K562 (cell line): ENCODE data around the gene GLDC. TPM values are rescaled to one million over a fixed set of nuclear protein-coding genes. Genes with fewer than 3 reads are reported as not detected.

Experiments used
- ATAC-seq: fragments of 200-7000 bp; cut with Tn5 transposase; 3 replicates; pipeline ENCODE4 v1.9.1; 2020; ENCODE audit warnings: moderate library complexity
- BruUV-seq: library from RNA; stranded (reverse); fragments of 400-500 nt; replicated peaks from 2 replicates; lab custom pipeline; 2021; lab: Mats Ljungman, UMichigan
- CTCF ChIA-PET: fragments of 300-600 bp; formaldehyde crosslinking; extraction: SDS; loops from one replicate; lab custom pipeline; 2021; ENCODE audit warnings: low intra/inter-chr PET ratio; lab: Yijun Ruan, JAX
- POLR2A ChIA-PET: fragments of 300-600, 350-650 bp; sonication (Branson Sonifier 250); formaldehyde crosslinking; extraction: SDS; loops from one replicate; lab custom pipeline; 2021; ENCODE audit warnings: antibody characterized with exemption, inconsistent platforms; lab: Yijun Ruan, JAX
- DNase-seq, 4 experiments: peaks; one replicate each; pipeline versions ENCODE4 v3.0.0 to v3.0.0-alpha.2; 2011 to 2018; ENCODE audit warnings: low spot score in 3 of 4, mixed read lengths in 3 of 4; ENCODE audit errors: extremely low read depth in 1 of 4
- FAIRE-seq: peaks from 2 replicates; lab custom pipeline; 2011; peaks lifted over from hg19 to GRCh38; lab: Jason Lieb, UNC
- H2AFZ ChIP-seq: 2 replicates; pipeline ENCODE4 v1.6.0; 2011; ENCODE audit warnings: low read depth, low read length, control low read depth, inconsistent platforms
- H3K27ac ChIP-seq: fragments of 200-600 bp; 3 replicates; pipeline ENCODE4 v1.8.0; 2011; ENCODE audit warnings: low read depth, mild to moderate bottlenecking, control low read depth, inconsistent platforms, low read length, moderate library complexity, mixed read lengths; ENCODE audit errors: extremely low read depth
- H3K27me3 ChIP-seq, 2 experiments: fragments of 300-600 bp in 1 of 2; 2 replicates in 1 of 2; 3 replicates in 1 of 2; pipeline versions ENCODE4 v1.6.0 to v1.8.0; 2011; ENCODE audit warnings: inconsistent platforms in 2 of 2, low read length in 2 of 2, mild to moderate bottlenecking in 1 of 2, mixed read lengths in 1 of 2, moderate library complexity in 1 of 2; ENCODE audit not compliant: control insufficient read depth in 2 of 2, insufficient read depth in 2 of 2
- H3K36me3 ChIP-seq: fragments of 300-600 bp; 3 replicates; pipeline ENCODE4 v1.8.0; 2011; ENCODE audit warnings: mild to moderate bottlenecking, low read length, inconsistent platforms; ENCODE audit not compliant: control insufficient read depth, insufficient read depth
- H3K4me1 ChIP-seq, 2 experiments: fragments of 200-600 bp in 1 of 2; replicated peaks in 1 of 2; 2 replicates in 1 of 2; 3 replicates in 1 of 2; pipeline versions ENCODE4 v1.5.1 to v1.8.0; 2011; ENCODE audit warnings: inconsistent platforms in 2 of 2, low read length in 2 of 2, mild to moderate bottlenecking in 1 of 2, mixed read lengths in 1 of 2, moderate library complexity in 1 of 2; ENCODE audit not compliant: control insufficient read depth in 2 of 2, insufficient read depth in 2 of 2
- H3K4me2 ChIP-seq: 2 replicates; pipeline ENCODE4 v1.6.1; 2011; ENCODE audit warnings: low read length, control low read depth, inconsistent platforms, mixed read lengths; ENCODE audit not compliant: insufficient read depth
- H3K4me3 ChIP-seq: fragments of 200-600 bp; sonication (generic), shearing (Covaris generic); 2 replicates; pipeline ENCODE4 v1.5.1; 2016; ENCODE audit warnings: control low read depth, inconsistent platforms
- H3K79me2 ChIP-seq: fragments of 200-600 bp; 3 replicates; pipeline ENCODE4 v1.8.0; 2011; ENCODE audit warnings: low read length, inconsistent platforms; ENCODE audit not compliant: control insufficient read depth, insufficient read depth
- H3K9ac ChIP-seq, 2 experiments: 2 replicates each; pipeline versions ENCODE4 v1.6.0 to v1.6.1; 2011; ENCODE audit warnings: low read depth in 2 of 2, low read length in 2 of 2, control low read depth in 1 of 2, inconsistent platforms in 1 of 2, mild to moderate bottlenecking in 1 of 2, mixed read lengths in 1 of 2; ENCODE audit not compliant: insufficient read depth in 1 of 2
- H3K9me1 ChIP-seq: one replicate; pipeline ENCODE4 v1.6.0; 2011; ENCODE audit warnings: inconsistent platforms, mild to moderate bottlenecking, low read length, moderate library complexity; ENCODE audit not compliant: control insufficient read depth, insufficient read depth
- H3K9me3 ChIP-seq: replicated peaks from 2 replicates; pipeline ENCODE4 v1.5.1; 2011; ENCODE audit warnings: low read depth, low read length, inconsistent platforms; ENCODE audit not compliant: control insufficient read depth, insufficient read depth
- H4K20me1 ChIP-seq: replicated peaks from 2 replicates; pipeline ENCODE4 v1.6.1; 2011; ENCODE audit warnings: low read length, inconsistent platforms, mixed read lengths; ENCODE audit not compliant: control insufficient read depth, insufficient read depth
- CREM ChIP-seq: IDR thresholded peaks from 2 replicates; pipeline ENCODE4 v1.6.1; 2014; ENCODE audit warnings: antibody characterized with exemption, low read depth
- DDX20 ChIP-seq: fragments of 450-650 bp; IDR thresholded peaks from 2 replicates; pipeline ENCODE4 v1.6.1; 2016; ENCODE audit warnings: missing genetic modification characterization, low read depth, mild to moderate bottlenecking, missing compliant biosample characterization, moderate library complexity
- FOXK2 ChIP-seq, 2 experiments: fragments of 450-650 bp; IDR thresholded peaks in 1 of 2; conservative IDR thresholded peaks in 1 of 2; 2 replicates each; pipeline ENCODE4 v1.6.1; 2016; ENCODE audit warnings: low read depth in 2 of 2, mild to moderate bottlenecking in 1 of 2
- JUNB ChIP-seq: fragments of 450-650 bp; formaldehyde crosslinking; conservative IDR thresholded peaks from 2 replicates; pipeline ENCODE4 v1.4.0; 2020; ENCODE audit warnings: mild to moderate bottlenecking
- NCOA1 ChIP-seq: fragments of 450-650 bp; IDR thresholded peaks from 2 replicates; pipeline ENCODE4 v1.6.1; 2016; ENCODE audit warnings: low read depth
- NELFE ChIP-seq: IDR thresholded peaks from 2 replicates; pipeline ENCODE4 v1.6.1; 2011; ENCODE audit warnings: mild to moderate bottlenecking; ENCODE audit not compliant: insufficient read depth, insufficient read length
- PHB2 ChIP-seq: fragments of 450-650 bp; IDR thresholded peaks from 2 replicates; pipeline ENCODE4 v1.6.1; 2017; ENCODE audit warnings: low read depth
- PRPF4 ChIP-seq: fragments of 200-400 bp; formaldehyde crosslinking; IDR thresholded peaks from one replicate; pipeline ENCODE4 v1.6.1; 2017; ENCODE audit warnings: low read length, low read depth, mild to moderate bottlenecking; ENCODE audit not compliant: insufficient read depth, poor library complexity, severe bottlenecking
- PYGO2 ChIP-seq: fragments of 450-650 bp; IDR thresholded peaks from 2 replicates; pipeline ENCODE4 v1.6.1; 2016; ENCODE audit warnings: mild to moderate bottlenecking, missing genetic modification characterization, moderate library complexity, missing compliant biosample characterization
- RAD21 ChIP-seq, 2 experiments: fragments of 250-450 bp in 1 of 2; fragments of 450-650 bp in 1 of 2; sonication (Bioruptor Pico) in 1 of 2; formaldehyde crosslinking in 1 of 2; IDR thresholded peaks in 1 of 2; conservative IDR thresholded peaks in 1 of 2; 2 replicates each; pipeline versions ENCODE4 v1.4.0 to v1.8.0; 2020 to 2022; ENCODE audit warnings: mild to moderate bottlenecking in 2 of 2, moderate library complexity in 1 of 2
- TCFL5 ChIP-seq: fragments of 250-450 bp; sonication (Bioruptor Pico); conservative IDR thresholded peaks from 2 replicates; pipeline ENCODE4 v1.6.1; 2021; ENCODE audit warnings: mild to moderate bottlenecking, moderate library complexity, matching md5 sums
- TRIM28 ChIP-seq: fragments of 450-650 bp; IDR thresholded peaks from 2 replicates; pipeline ENCODE4 v1.6.1; 2017
- U2AF1 ChIP-seq: fragments of 200-400 bp; formaldehyde crosslinking; optimal IDR thresholded peaks from 2 replicates; pipeline ENCODE3; 2017; ENCODE audit warnings: mild to moderate bottlenecking, low read depth, low read length, moderate library complexity
- ZKSCAN3 ChIP-seq: fragments of 250-450 bp; sonication (Bioruptor Pico); IDR thresholded peaks from 2 replicates; pipeline ENCODE4 v1.4.0; 2020
- ZNF184 ChIP-seq: sonication (generic); formaldehyde crosslinking; IDR thresholded peaks from 2 replicates; pipeline ENCODE4 v1.5.0; 2020; ENCODE audit warnings: missing genetic modification reagents
- WGBS: fragments of 100-300 bp; shearing (Covaris generic); methylation state at CpG from one replicate; pipeline ENCODE4 v1.1.6; 2016; ENCODE audit warnings: low coverage, mixed read lengths; ENCODE audit not compliant: insufficient coverage; ENCODE audit errors: missing lambda C conversion rate; 5-methylcytosine and 5-hydroxymethylcytosine counted together
- in situ Hi-C: fragments of 300-500 bp; cut with MboI; formaldehyde crosslinking; loops from 4 replicates; pipeline ENCODE4 v1.15.0; 2018; ENCODE audit warnings: inconsistent platforms, mixed read lengths
- intact Hi-C: fragments of 100-400 bp; cut with micrococcal nuclease; formaldehyde crosslinking; loops from 2 replicates; pipeline ENCODE4 v1.14.2; 2022
- polyA plus RNA-seq, 8 experiments: library from polyadenylated mRNA; depleted of rRNA in 4 of 8; stranded (reverse) in 5 of 8; unstranded in 3 of 8; fragments of >200 nt; fragmentation: Nextera tagmentation in 2 of 8; fragmentation: Illumina TruSeq in 1 of 8; extraction: Ambion mirVana in 2 of 8; extraction: Trizol in 1 of 8; gene quantifications; 2 replicates each; pipeline versions ENCODE4 v1.2.1 to v1.2.3, GENCODE V29; 2011 to 2014; ENCODE audit warnings: inconsistent platforms in 1 of 8, missing spikeins in 1 of 8
- total RNA-seq, 7 experiments: library from RNA; depleted of rRNA in 6 of 7; stranded (reverse); fragments of >200 nt in 6 of 7; fragmentation: Illumina TruSeq in 2 of 7; extraction: Trizol in 2 of 7; gene quantifications; 2 replicates each; pipeline versions ENCODE4 v1.2.1 to v1.2.3, GENCODE V29; 2011 to 2021; ENCODE audit warnings: low replicate concordance in 1 of 7
- TF ChIP-seq, protein P1 (sequence below), 3 experiments: fragments of 200-800 bp in 1 of 3; sonication (Bioruptor generic) in 1 of 3; sonication (generic) in 1 of 3; formaldehyde crosslinking in 1 of 3; IDR thresholded peaks; 2 replicates each; pipeline versions ENCODE4 v1.6.1 to v1.8.0; 2016 to 2022; ENCODE audit warnings: mild to moderate bottlenecking in 2 of 3, missing compliant biosample characterization in 2 of 3, missing genetic modification characterization in 2 of 3, missing genetic modification reagents in 1 of 3
- TF ChIP-seq, protein P2 (sequence below): fragments of 250-450 bp; sonication (Bioruptor Pico); IDR thresholded peaks from 2 replicates; pipeline ENCODE4 v1.6.1; 2021; ENCODE audit warnings: mild to moderate bottlenecking

Gene GLDC
- total and polyA plus RNA-seq, 9 of the 15 experiments (the other 6 are each of a cell fraction or from before 2014, with no cell fraction given), result 0.03 to 0.27 (median 0.08) TPM; not detected in 6

DNA sequence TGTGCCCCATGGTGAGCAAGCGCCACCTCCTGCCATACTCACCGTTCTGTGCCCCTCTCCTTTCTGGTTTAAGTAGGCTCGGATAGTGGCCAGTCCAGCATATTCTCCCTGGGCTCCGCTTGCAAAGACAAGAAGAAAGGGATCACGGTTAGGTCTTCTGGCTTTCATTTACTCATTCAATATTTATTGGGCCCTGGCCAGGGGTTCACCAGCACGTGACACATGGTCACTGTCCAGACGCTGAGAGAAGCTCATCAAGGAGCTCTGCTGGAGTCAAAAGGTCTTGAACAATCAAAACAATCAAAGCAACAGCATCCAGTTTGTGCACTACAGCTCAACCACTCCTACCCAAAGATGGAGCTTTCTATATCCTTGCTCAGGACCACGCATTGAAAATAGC, 80.2 kb downstream of the GLDC start:
- no peak overlapping the region for H3K4me2 ChIP-seq
- no peak overlapping the region for H3K27ac ChIP-seq
- no peaks in the 10 kb centered on the region for H4K20me1 ChIP-seq
- intact Hi-C loops, result no loop called here
- TF ChIP-seq NELFE (no peak), CREM (no peak), PHB2 (no peak), TCFL5 (CRISPR knock-in tag) (no peak), RAD21 (CRISPR knock-in tag; conservative IDR thresholded peaks at IDR 0.05 in 1 of 2, IDR thresholded peaks at IDR 0.05 in 1 of 2) (no peak), U2AF1 (no peak), JUNB (CRISPR knock-in tag) (no peak), ZKSCAN3 (CRISPR knock-in tag) (no peak), PYGO2 (tag) (no peak), NCOA1 (no peak), FOXK2 (conservative IDR thresholded peaks at IDR 0.05 in 1 of 2, IDR thresholded peaks at IDR 0.05 in 1 of 2; ENCODE audit: low read depth in 2 of 2) (no peak), TRIM28 (no peak), DDX20 (tag) (no peak), PRPF4 (no peak), ZNF184 (CRISPR knock-in tag) (no peak)
- TF ChIP-seq, protein P1, sequence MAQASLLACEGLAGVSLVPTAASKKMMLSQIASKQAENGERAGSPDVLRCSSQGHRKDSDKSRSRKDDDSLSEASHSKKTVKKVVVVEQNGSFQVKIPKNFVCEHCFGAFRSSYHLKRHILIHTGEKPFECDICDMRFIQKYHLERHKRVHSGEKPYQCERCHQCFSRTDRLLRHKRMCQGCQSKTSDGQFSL (CRISPR knock-in tag; IDR thresholded peaks at IDR 0.05), result no peak
- TF ChIP-seq, protein P1 (tag; IDR thresholded peaks at IDR 0.05), result no peak
- TF ChIP-seq, protein P2, sequence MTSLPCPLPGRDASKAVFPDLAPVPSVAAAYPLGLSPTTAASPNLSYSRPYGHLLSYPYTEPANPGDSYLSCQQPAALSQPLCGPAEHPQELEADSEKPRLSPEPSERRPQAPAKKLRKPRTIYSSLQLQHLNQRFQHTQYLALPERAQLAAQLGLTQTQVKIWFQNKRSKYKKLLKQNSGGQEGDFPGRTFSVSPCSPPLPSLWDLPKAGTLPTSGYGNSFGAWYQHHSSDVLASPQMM (CRISPR knock-in tag), result no peak
- TF ChIP-seq, all 486 proteins: peak for 0
- BruUV-seq, result no TSS peak
- FAIRE-seq (no peak), ATAC-seq (no peak), DNase-seq (no peak)
- CTCF ChIA-PET, result interaction anchor here (1.0 kb wide), 1 partner anchor 212 kb away, joined by 3 read pairs; no protein-coding TSS in a partner anchor
- Histone ChIP-seq H3K27me3 (no peaks in the 10 kb centered on the region; a peak in 1 of 5 replicates), H3K4me3 (no peak overlapping the region), H3K79me2 (no peaks in the 10 kb centered on the region), H3K4me1 (no peaks in the 10 kb centered on the region; a peak in 1 of 5 replicates), H3K9ac (no peak overlapping the region), H2AFZ (no peak overlapping the region), H3K9me3 (no peaks in the 10 kb centered on the region), H3K36me3 (no peaks in the 10 kb centered on the region), H3K9me1 (no peaks in the 10 kb centered on the region)
- WGBS, result 20% methylated on average over 4 of the region's 8 CpGs
- in situ Hi-C loops, result loop anchor here (5.0 to 25.0 kb wide), 2 partner anchors 213 to 503 kb away; no protein-coding TSS in a partner anchor
- POLR2A ChIA-PET, result interaction anchor here (1.0 kb wide), 1 partner anchor 10 kb away, joined by 4 read pairs; no protein-coding TSS in a partner anchor
